ENCODE results near the gene FOXP1. TPM values are rescaled to one million over a fixed set of nuclear protein-coding genes. Genes with fewer than 3 reads are reported as not detected.

Gene FOXP1
- total RNA-seq, 2 donors from 2014 or later, result 41.7 to 94.3 TPM

DNA sequence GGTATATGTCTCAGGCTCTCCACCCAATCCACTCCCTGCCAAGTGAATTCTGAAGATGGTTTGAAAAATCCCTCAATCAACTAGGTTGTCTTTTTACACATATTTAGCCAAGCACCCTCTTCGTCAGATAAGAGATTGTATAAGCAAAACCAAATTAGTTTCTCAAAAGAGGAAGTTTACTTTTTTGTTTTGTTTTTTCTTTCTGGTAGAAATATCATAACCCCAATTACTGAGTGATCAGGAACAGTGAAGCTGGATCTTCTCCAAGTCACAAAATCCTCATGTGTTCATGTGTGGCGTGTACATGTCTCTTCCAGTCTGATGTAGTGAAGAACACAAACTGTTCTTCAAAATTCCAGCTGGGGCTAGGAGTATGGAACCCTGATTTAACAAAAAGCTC, 180.6 kb downstream of the FOXP1 start:
- H3K27me3 ChIP-seq (ENCODE audit: control insufficient read depth, insufficient read depth, low read length, poor library complexity, severe bottlenecking), result no peaks in the 10 kb centered on the region
- TF ChIP-seq, protein P1, sequence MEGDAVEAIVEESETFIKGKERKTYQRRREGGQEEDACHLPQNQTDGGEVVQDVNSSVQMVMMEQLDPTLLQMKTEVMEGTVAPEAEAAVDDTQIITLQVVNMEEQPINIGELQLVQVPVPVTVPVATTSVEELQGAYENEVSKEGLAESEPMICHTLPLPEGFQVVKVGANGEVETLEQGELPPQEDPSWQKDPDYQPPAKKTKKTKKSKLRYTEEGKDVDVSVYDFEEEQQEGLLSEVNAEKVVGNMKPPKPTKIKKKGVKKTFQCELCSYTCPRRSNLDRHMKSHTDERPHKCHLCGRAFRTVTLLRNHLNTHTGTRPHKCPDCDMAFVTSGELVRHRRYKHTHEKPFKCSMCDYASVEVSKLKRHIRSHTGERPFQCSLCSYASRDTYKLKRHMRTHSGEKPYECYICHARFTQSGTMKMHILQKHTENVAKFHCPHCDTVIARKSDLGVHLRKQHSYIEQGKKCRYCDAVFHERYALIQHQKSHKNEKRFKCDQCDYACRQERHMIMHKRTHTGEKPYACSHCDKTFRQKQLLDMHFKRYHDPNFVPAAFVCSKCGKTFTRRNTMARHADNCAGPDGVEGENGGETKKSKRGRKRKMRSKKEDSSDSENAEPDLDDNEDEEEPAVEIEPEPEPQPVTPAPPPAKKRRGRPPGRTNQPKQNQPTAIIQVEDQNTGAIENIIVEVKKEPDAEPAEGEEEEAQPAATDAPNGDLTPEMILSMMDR (conservative IDR thresholded peaks at IDR 0.05), result no peak
- H3K4me3 ChIP-seq (ENCODE audit: low read length), result no peak overlapping the region
- no peak for DNase-seq
- H3K36me3 ChIP-seq (ENCODE audit: control insufficient read depth, insufficient read depth, low read length), result no peaks in the 10 kb centered on the region
- H3K4me1 ChIP-seq (ENCODE audit: control insufficient read depth, insufficient read depth, low read length), result peaks cover 9% of the 10 kb centered on the region
- Mint-ChIP-seq H3K4me3 (no peak overlapping the region), H3K9me3 (no peaks in the 10 kb centered on the region), H3K36me3 (ENCODE audit: low read depth) (peaks cover 2% of the 10 kb centered on the region), H3K4me1 (peaks cover 36% of the 10 kb centered on the region), H3K27ac (no peak overlapping the region), H3K27me3 (ENCODE audit: insufficient read depth) (no peaks in the 10 kb centered on the region)
- no peak overlapping the region for H3K27ac ChIP-seq (ENCODE audit: low read depth, low read length)
- no peak overlapping the region for H3K9ac ChIP-seq (ENCODE audit: extremely low read depth, low read length, poor library complexity, severe bottlenecking)
- H3K9me3 ChIP-seq (ENCODE audit: control insufficient read depth, low read length), result no peaks in the 10 kb centered on the region
- 90% methylated on average over 2 of the region's 2 CpGs; no CpG with 5 or more reads in 1 of the 2 experiments for WGBS, 2 experiments (ENCODE audit: insufficient coverage in 1 of 2, insufficient read length in 1 of 2)

- Histone ChIP-seq H3K27me3 (ENCODE audit: control insufficient read depth, insufficient read depth, low read length, poor library complexity, severe bottlenecking) (no peaks in the 10 kb centered on the region), H3K27ac (ENCODE audit: low read depth, low read length) (no peak overlapping the region), H3K9me3 (ENCODE audit: control insufficient read depth, low read length) (no peaks in the 10 kb centered on the region), H3K4me3 (ENCODE audit: low read length) (no peak overlapping the region), H3K9ac (ENCODE audit: extremely low read depth, low read length, poor library complexity, severe bottlenecking) (no peak overlapping the region), H3K4me1 (ENCODE audit: control insufficient read depth, insufficient read depth, low read length) (peaks cover 5% of the 10 kb centered on the region), H3K36me3 (ENCODE audit: control insufficient read depth, insufficient read depth, low read length) (no peaks in the 10 kb centered on the region)
- no peak overlapping the region for H3K4me3 Mint-ChIP-seq
- H3K27me3 Mint-ChIP-seq (ENCODE audit: insufficient read depth), result no peaks in the 10 kb centered on the region
- 93 to 100% methylated on average over 1 to 3 of the region's 4 CpGs for WGBS, 2 experiments (ENCODE audit: insufficient coverage in 1 of 2, insufficient read length in 1 of 2)
- peaks cover 30% of the 10 kb centered on the region for H3K4me1 Mint-ChIP-seq
- H3K36me3 Mint-ChIP-seq (ENCODE audit: low read depth), result peaks cover 2% of the 10 kb centered on the region
- TF ChIP-seq, protein P1 (conservative IDR thresholded peaks at IDR 0.05), result no peak
- H3K27ac Mint-ChIP-seq, result no peak overlapping the region
- no peak for DNase-seq
- no peaks in the 10 kb centered on the region for H3K9me3 Mint-ChIP-seq
Measured at GRCh38 chr3:71402280-71402679, 181.2 kb downstream of the FOXP1 start.

DNA sequence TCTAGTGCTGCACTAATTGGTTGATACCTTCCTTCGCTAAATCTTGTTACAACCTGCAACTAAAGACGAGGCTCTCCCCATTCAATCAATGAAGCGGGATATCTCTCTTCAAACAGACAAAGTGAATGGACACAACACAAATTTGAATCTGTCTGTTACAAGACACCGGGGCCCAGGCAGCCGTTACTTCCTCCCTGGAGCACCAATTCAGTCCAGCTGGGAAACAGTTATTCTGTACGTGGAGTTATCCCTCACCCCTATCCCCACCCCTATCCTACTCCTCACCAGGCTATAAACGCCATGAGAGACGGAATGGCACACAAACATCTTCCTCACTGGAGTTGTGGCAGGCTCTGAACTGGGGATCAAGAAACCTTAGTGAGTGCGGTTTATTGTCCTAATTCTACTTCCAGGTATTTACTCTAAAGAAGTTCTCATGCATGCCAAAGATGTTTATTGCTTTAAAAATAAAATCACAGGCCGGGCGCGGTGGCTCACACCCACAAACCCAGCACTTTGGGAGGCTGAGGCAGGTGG, 181.8 kb downstream of the FOXP1 start:
- Histone ChIP-seq H3K9ac (ENCODE audit: extremely low read depth, low read length, poor library complexity, severe bottlenecking) (no peak overlapping the region), H3K9me3 (ENCODE audit: control insufficient read depth, low read length) (no peaks in the 10 kb centered on the region), H3K27ac (ENCODE audit: low read depth, low read length) (no peak overlapping the region), H3K36me3 (ENCODE audit: control insufficient read depth, insufficient read depth, low read length) (no peaks in the 10 kb centered on the region), H3K4me3 (ENCODE audit: low read length) (no peak overlapping the region), H3K4me1 (ENCODE audit: control insufficient read depth, insufficient read depth, low read length) (no peaks in the 10 kb centered on the region), H3K27me3 (ENCODE audit: control insufficient read depth, insufficient read depth, low read length, poor library complexity, severe bottlenecking) (no peaks in the 10 kb centered on the region)
- no peak for DNase-seq
- H3K27me3 Mint-ChIP-seq (ENCODE audit: insufficient read depth), result no peaks in the 10 kb centered on the region
- WGBS, 2 experiments (ENCODE audit: insufficient coverage in 1 of 2, insufficient read length in 1 of 2), result 89 to 92% methylated on average over 9 to 12 of the region's 12 CpGs
- H3K27ac Mint-ChIP-seq, result peak overlapping the region; percentile 52
- no peaks in the 10 kb centered on the region for H3K9me3 Mint-ChIP-seq
- TF ChIP-seq, protein P1 (conservative IDR thresholded peaks at IDR 0.05), result no peak
- no peak overlapping the region for H3K4me3 Mint-ChIP-seq
- peaks cover 25% of the 10 kb centered on the region for H3K4me1 Mint-ChIP-seq
- peaks cover 2% of the 10 kb centered on the region for H3K36me3 Mint-ChIP-seq (ENCODE audit: low read depth)
